HG02970 (cell line): Measurements from ENCODE around the gene PARVB.

ENCODE experiments used
- ATAC-seq: cut with Tn5 transposase; IDR thresholded peaks from one replicate; pipeline ENCODE4 v1.9.1; 2021; ENCODE audit warnings: mild to moderate bottlenecking, moderate library complexity, moderate number of reproducible peaks; ENCODE audit not compliant: unreplicated experiment, low FRiP score

PARVB gene

GRCh38 chr22:44080936-44081861 is 57.1 kb downstream of the PARVB start:
- ATAC-seq = no peak

- ATAC-seq = no peak
These were observed 58.7 kb downstream of the PARVB start for GRCh38 chr22:44082801-44083200.

DNA sequence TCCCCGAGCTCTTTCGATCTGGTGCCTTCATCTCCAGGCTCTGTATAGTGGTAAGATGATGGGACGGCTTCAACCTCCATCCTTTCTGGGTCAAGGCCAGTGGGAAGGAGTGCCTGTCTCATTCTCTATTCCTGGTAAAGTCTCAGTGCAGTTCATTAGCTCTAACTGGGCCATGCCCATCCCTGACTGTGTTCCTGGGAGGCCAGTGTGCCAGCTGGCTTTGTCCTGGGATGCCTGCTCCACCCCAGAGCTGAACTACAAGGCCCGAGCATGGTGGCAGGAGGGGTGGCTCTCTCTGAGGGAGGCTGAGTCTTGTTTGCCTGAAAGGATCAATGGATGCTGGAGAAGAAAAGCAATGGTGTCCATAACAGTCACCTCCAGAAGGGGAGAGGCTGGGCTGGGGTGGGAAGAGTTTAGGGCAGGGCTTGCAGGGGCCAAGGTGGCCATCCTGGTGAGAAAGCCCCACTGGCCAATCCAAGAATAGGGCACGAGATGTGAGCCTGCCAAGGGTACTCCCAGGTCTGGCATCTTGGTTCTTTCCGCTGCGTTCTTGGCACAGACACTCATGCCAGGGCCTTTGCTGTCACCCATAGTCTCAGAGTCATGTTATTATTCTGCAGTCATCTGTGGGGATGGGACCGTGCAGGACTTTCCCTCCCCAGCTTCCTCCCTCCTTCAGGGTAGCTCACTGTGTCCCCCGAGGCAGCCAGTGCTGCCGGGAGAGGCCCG is 60.1 kb downstream of the PARVB start:
- ATAC-seq = no peak

DNA sequence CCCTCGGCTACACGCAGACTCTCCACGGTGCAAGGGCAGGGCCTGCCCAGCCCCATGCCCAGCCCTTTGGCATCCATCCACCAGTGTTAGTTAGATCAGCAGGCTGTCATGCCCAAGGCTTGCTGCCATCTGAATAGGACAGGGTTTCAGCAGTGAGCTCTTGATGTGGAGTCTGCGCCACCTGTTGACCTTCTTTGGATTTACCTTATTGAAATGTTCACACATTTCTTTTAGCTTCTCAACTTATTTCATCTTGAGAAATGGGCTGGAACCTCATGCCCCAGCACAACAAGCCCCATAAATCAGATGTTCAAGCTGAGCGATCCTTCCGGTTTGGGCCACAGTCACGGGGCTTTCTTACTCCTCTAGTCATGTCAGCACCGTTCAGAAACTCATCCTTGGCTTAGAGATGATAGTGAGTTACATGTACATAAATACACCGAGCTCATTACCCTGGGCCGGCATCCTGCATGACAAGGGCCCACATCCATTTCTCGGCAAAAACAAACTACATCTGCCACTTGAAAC is 61.7 kb downstream of the PARVB start:
- ATAC-seq = no peak

- ATAC-seq = no peak
These were observed 62.4 kb downstream of the PARVB start for GRCh38 chr22:44086271-44087088.

DNA sequence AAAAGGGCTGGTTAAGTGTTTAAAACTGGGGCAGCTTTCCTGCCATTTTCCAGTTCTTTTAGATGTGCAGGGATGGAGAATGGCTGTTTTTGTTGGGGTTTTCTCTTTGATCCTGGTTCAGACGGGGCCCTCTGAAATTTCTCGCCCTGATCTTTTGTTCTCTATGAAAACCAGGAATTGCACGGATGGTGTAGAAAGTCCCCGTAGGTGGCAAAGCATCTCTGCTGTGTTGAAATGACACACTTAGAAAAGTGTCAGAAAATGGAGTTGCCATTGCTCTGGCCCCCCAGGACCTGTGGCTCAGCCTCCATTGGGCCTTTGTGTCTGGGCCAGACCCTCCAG is 63.0 kb downstream of the PARVB start:
- ATAC-seq = no peak

- no peak for ATAC-seq
These were observed 65.0 kb downstream of the PARVB start for GRCh38 chr22:44088976-44089570.

DNA sequence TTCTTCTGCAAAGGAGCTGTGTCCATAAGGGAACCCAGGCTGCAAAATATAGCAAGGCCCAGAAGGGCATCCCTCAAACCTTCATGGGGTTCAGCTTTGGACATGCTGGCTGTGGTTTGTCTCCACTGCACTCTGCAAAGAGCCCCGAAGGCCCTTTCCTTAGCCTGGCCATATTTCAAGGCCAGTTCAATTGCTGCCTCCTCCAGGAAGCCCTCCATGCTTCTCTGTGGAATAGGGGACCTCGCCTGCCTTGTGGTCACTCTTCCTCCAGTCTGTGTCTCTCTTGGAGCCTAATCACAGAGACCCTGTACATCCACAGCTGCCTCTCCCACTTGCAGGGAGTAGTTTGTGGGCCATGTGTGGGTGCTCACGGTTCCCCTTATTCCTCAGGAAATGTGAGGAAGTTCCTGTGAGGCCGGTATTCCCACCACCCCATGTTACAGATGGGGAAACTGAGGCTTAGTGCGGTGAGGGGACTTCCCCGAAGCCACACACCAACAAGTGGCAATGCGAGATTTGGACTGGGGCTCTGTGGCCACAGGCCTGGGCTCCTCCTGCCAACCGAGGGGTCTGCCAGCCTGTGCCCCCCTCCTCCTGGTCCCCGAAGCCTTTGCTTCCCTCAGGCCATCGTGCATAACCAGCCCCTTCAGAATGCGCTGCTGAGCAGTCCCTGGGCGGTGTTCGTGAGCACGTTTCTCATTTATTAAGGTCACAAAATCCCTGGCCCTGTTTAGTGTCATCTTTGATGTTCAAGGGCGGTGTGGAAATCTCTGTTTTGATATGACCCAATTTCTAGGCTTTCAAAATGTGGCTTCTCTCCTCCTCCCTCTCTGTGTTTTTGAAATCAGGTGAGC is 65.8 kb downstream of the PARVB start:
- no peak for ATAC-seq

- ATAC-seq = no peak
These were observed 66.4 kb downstream of the PARVB start for GRCh38 chr22:44090571-44090905.

DNA sequence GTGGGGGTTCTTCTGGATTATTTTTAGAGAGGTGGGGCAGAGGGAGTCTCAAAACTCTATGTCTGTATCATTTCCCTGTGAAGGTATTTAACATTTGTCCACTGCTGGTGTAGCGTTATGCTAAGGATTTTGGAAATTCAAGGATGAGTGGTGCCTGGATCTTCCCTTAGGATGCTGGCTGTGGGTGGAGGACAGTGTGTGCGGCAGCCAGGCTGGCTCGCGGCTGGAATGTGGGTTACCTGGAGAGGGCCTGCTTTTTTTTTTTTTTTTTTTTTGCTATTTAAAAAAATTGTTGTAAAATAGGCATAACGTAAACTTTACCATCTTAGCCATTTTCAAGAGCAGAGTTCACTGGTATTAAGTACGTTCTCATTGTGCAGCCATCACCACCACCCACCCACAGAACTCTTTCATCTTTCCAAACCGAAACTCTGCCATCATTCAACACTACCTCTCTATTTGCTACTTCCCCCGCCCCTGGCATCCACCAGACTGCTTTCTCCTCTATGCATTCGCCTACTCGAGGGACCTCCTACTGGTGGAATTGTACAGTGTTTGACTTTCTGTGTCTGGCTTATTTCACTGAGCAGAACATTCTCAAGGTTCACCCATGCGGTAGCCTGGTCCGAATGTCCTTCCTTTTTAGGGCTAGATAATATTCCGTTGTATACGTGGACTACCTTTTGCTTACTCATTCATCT is 67.1 kb downstream of the PARVB start:
- no peak for ATAC-seq

- ATAC-seq = no peak
These were observed 67.6 kb downstream of the PARVB start for GRCh38 chr22:44091751-44092150.

GRCh38 chr22:44092636-44093220 is 68.6 kb downstream of the PARVB start:
- ATAC-seq = no peak

DNA sequence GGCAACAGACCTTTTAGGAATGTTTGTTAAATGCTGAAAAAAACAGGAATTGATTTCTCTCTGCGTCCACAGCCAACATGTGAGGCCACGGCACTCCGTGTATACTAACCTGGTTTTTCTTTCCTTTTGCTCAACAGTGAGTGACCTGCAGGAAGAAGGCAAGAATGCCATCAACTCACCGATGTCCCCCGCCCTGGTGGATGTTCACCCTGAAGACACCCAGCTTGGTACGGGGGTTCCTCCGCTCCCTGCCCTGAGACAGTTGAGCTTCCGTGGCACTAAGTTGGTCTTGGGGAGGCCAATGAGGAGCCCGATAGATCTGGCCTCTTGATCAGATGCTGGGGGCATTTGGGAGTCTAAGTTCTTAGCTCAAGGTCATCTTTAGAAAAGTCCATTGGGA is 69.7 kb downstream of the PARVB start:
- ATAC-seq = no peak

DNA sequence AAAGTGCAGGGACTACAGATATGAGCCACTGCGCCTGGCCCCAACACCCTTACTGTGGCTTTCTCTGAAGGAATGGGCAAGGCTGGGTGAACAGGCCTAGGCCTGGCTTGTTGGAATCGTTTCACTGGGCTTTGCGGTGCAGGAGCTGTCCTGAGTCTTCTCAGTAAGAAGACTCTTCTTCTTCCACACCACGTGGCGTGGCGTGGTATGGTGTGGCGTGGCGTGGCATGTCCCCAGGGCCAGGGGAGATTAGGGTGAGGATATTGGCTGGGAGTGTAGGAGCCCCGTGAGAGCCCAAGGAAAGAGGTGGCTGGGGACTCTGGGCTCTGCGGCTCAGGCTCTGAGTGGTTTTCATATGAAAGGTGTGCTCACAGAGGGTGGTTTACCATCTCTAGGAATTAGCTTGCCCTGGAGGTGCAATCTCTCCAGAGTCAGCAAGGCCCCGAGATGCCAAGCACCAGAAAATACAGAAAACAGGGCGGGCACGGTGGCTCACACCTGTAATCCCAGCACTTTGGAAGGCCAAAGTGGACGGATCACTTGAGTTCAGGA is 70.7 kb downstream of the PARVB start:
- ATAC-seq = no peak

GRCh38 chr22:44096736-44097135 is 72.6 kb downstream of the PARVB start:
- ATAC-seq = no peak

- ATAC-seq = no peak
These were observed 73.3 kb downstream of the PARVB start for GRCh38 chr22:44097263-44098020.

DNA sequence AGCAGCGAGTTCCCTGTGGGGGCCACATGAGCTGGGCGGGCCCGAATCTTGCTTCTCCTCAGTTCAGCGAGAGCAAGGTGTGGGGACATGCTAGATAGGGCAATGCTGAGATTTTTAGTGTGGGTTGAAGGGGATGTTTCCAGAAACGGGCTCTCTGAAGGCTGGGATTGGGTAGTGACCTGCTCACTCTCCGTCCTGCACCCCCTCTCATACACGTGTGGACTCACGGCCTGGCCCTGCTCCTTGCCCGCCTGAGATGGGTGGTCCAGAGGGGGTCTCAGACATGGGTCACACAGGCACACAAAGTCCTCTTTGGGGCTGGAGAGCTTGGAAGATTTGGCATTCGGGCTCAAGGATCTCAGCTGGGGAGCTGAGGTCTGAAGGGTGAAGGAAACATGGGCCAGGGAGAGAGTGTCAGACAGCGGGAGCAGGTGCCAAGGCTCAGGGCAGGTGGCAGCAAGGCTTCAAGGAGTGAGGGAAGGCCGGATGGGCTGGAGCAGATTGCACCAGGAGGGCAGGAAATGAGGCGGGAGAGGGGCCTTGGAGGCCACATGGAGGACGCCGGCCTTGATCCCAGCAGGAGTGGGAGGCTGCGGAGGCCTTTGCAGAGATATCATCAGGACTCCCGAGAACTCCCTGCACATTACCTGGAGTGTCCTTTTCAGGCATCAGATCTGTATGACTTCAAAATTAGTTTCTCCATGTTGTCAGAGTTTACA is 74.1 kb downstream of the PARVB start:
- no peak for ATAC-seq
